GM12878 (cell line): ENCODE results near the gene C1QC. TPM values are rescaled to one million over a fixed set of nuclear protein-coding genes. Genes with fewer than 3 reads are reported as not detected.

Experiments
- ATAC-seq: fragments of 200-7000 bp; cut with Tn5 transposase; 3 replicates; pipeline ENCODE4 v1.9.1; 2020; ENCODE audit warnings: mild to moderate bottlenecking, moderate library complexity
- BruUV-seq: library from RNA; stranded (reverse); fragments of 400-500 nt; replicated peaks from 2 replicates; lab custom pipeline; 2021; lab: Mats Ljungman, UMichigan
- CTCF ChIA-PET: fragments of 300-600 bp; sonication (Branson Sonifier 250); formaldehyde crosslinking; extraction: SDS; loops from one replicate; lab custom pipeline; 2021; ENCODE audit warnings: inconsistent platforms; lab: Yijun Ruan, JAX
- POLR2A ChIA-PET: fragments of 350-600 bp; formaldehyde crosslinking; extraction: SDS; loops from one replicate; lab custom pipeline; 2021; ENCODE audit warnings: inconsistent platforms; lab: Charles Lee
- RAD21 ChIA-PET: fragments of 300-600 bp; sonication (Branson Sonifier 250); formaldehyde crosslinking; loops from one replicate; lab custom pipeline; 2023; ENCODE audit warnings: antibody characterized with exemption; ENCODE audit not compliant: unreplicated experiment; lab: Charles Lee
- SMC1A ChIA-PET: fragments of 300-600 bp; sonication (Branson Sonifier 250); formaldehyde crosslinking; loops from one replicate; lab custom pipeline; 2023; ENCODE audit not compliant: unreplicated experiment, uncharacterized antibody; lab: Charles Lee
- DNase-seq: peaks from one replicate; pipeline ENCODE4 v3.0.0-alpha.2; 2011; ENCODE audit warnings: low read depth, low spot score
- FAIRE-seq: peaks from 3 replicates; lab custom pipeline; 2011; peaks lifted over from hg19 to GRCh38; lab: Jason Lieb, UNC
- H2AFZ ChIP-seq: 2 replicates; pipeline ENCODE4 v1.6.0; 2011; ENCODE audit warnings: low read depth, low read length, control low read depth; ENCODE audit not compliant: control insufficient read depth
- H3K27ac ChIP-seq: 2 replicates; pipeline ENCODE4 v1.5.1; 2011; ENCODE audit warnings: control low read depth; ENCODE audit not compliant: control insufficient read depth, insufficient read depth
- H3K27me3 ChIP-seq, 2 experiments: replicated peaks in 1 of 2; 2 replicates each; pipeline versions ENCODE4 v1.6.0 to v1.6.1; 2011; ENCODE audit warnings: low read length in 1 of 2; ENCODE audit not compliant: control insufficient read depth in 2 of 2, insufficient read depth in 2 of 2
- H3K36me3 ChIP-seq, 2 experiments: 2 replicates each; pipeline ENCODE4 v1.5.1; 2011; ENCODE audit warnings: low read length in 1 of 2; ENCODE audit not compliant: control insufficient read depth in 2 of 2, insufficient read depth in 2 of 2
- H3K4me1 ChIP-seq: 2 replicates; pipeline ENCODE4 v1.6.1; 2011; ENCODE audit warnings: mild to moderate bottlenecking, low read length, moderate library complexity, mixed read lengths; ENCODE audit not compliant: control insufficient read depth, insufficient read depth
- H3K4me2 ChIP-seq: 2 replicates; pipeline ENCODE4 v1.6.0; 2011; ENCODE audit warnings: control low read depth; ENCODE audit not compliant: control insufficient read depth, insufficient read depth
- H3K4me3 ChIP-seq: fragments of 200-600 bp; sonication (generic); 2 replicates; pipeline ENCODE4 v1.5.1; 2016
- H3K79me2 ChIP-seq: 2 replicates; pipeline ENCODE4 v1.6.0; 2011; ENCODE audit warnings: low read length; ENCODE audit not compliant: control insufficient read depth, insufficient read depth
- H3K9ac ChIP-seq: 2 replicates; pipeline ENCODE4 v1.8.0; 2011; ENCODE audit warnings: low read length, control low read depth, mixed read lengths; ENCODE audit not compliant: control insufficient read depth, insufficient read depth
- H3K9me3 ChIP-seq: replicated peaks from 3 replicates; pipeline ENCODE4 v1.5.1; 2011; ENCODE audit warnings: mild to moderate bottlenecking, low read length; ENCODE audit not compliant: control insufficient read depth, insufficient read depth
- H4K20me1 ChIP-seq: 2 replicates; pipeline ENCODE4 v1.6.0; 2011; ENCODE audit not compliant: control insufficient read depth, insufficient read depth
- BHLHE40 ChIP-seq, 2 experiments: fragments of 450-650 bp in 1 of 2; IDR thresholded peaks; 2 replicates each; pipeline ENCODE4 v1.6.1; 2011 to 2017; ENCODE audit warnings: low read depth in 2 of 2, borderline replicate concordance in 1 of 2, improper control_type of control experiment in 1 of 2, low read length in 1 of 2, mild to moderate bottlenecking in 1 of 2
- BRCA1 ChIP-seq: IDR thresholded peaks from 2 replicates; pipeline ENCODE4 v1.6.1; 2011; ENCODE audit warnings: low read depth, low read length, improper control_type of control experiment
- CHD1 ChIP-seq: IDR thresholded peaks from 2 replicates; pipeline ENCODE4 v1.6.1; 2012; ENCODE audit warnings: low read depth, low read length, improper control_type of control experiment
- E4F1 ChIP-seq: fragments of 450-650 bp; IDR thresholded peaks from 2 replicates; pipeline ENCODE4 v1.6.1; 2018; ENCODE audit warnings: borderline replicate concordance, mild to moderate bottlenecking; ENCODE audit not compliant: partially characterized antibody
- FOS ChIP-seq: IDR thresholded peaks from 3 replicates; pipeline ENCODE4 v1.6.1; 2011; ENCODE audit warnings: borderline replicate concordance; ENCODE audit not compliant: insufficient read length; ENCODE audit errors: extremely low read depth
- FOXM1 ChIP-seq: IDR thresholded peaks from 2 replicates; pipeline ENCODE4 v1.6.1; 2012; ENCODE audit warnings: low read depth, mild to moderate bottlenecking, inconsistent platforms, low read length, moderate library complexity
- HCFC1 ChIP-seq: fragments of 150-350 bp; IDR thresholded peaks from 2 replicates; pipeline ENCODE4 v1.6.1; 2014; ENCODE audit warnings: low read length
- HDGF ChIP-seq: fragments of 450-650 bp; IDR thresholded peaks from 2 replicates; pipeline ENCODE4 v1.6.1; 2016; ENCODE audit warnings: antibody characterized with exemption
- MYB ChIP-seq: fragments of 150-350 bp; IDR thresholded peaks from 2 replicates; pipeline ENCODE4 v1.6.1; 2014; ENCODE audit warnings: mild to moderate bottlenecking, low read depth, low read length, borderline replicate concordance
- NFXL1 ChIP-seq: fragments of 450-650 bp; IDR thresholded peaks from 2 replicates; pipeline ENCODE4 v1.6.1; 2017; ENCODE audit warnings: antibody characterized with exemption, mild to moderate bottlenecking, borderline replicate concordance
- PAX8 ChIP-seq: fragments of 450-650 bp; IDR thresholded peaks from 2 replicates; pipeline ENCODE4 v1.6.1; 2017; ENCODE audit warnings: mild to moderate bottlenecking, moderate library complexity
- PML ChIP-seq: IDR thresholded peaks from 2 replicates; pipeline ENCODE4 v1.6.1; 2012; ENCODE audit warnings: low read length, inconsistent platforms
- RELB ChIP-seq: fragments of 450-650 bp; IDR thresholded peaks from 2 replicates; pipeline ENCODE4 v1.6.1; 2017; ENCODE audit warnings: low read depth, mild to moderate bottlenecking, moderate library complexity
- ZBTB33 ChIP-seq: fragments of 450-650 bp; IDR thresholded peaks from 2 replicates; pipeline ENCODE4 v1.6.1; 2017; ENCODE audit warnings: mild to moderate bottlenecking
- ZSCAN29 ChIP-seq: fragments of 450-650 bp; IDR thresholded peaks from 2 replicates; pipeline ENCODE4 v1.6.1; 2017; ENCODE audit warnings: mild to moderate bottlenecking, moderate library complexity
- WGBS: methylation state at CpG from one replicate; pipeline ENCODE4 v1.1.6; 2016; ENCODE audit warnings: low lambda C conversion rate; ENCODE audit not compliant: insufficient replicate concordance, insufficient coverage; ENCODE audit errors: missing lambda C conversion rate; 5-methylcytosine and 5-hydroxymethylcytosine counted together
- in situ Hi-C: fragments of 300-500 bp; cut with MboI; formaldehyde crosslinking; loops from 9 replicates; pipeline ENCODE4 v1.14.3; 2018; ENCODE audit warnings: mixed read lengths
- intact Hi-C: fragments of 100-400 bp; cut with micrococcal nuclease; formaldehyde crosslinking; loops from one replicate; pipeline ENCODE4 v1.14.2; 2022; ENCODE audit not compliant: unreplicated experiment
- polyA plus RNA-seq, 11 experiments: library from polyadenylated mRNA; depleted of rRNA in 4 of 11; unstranded in 6 of 11; stranded (reverse) in 5 of 11; fragments of >200 nt; fragmentation: Nextera tagmentation in 4 of 11; fragmentation: Illumina TruSeq in 1 of 11; extraction: Ambion mirVana in 4 of 11; extraction: Trizol in 1 of 11; gene quantifications; 1 replicate in 1 of 11; 2 replicates in 10 of 11; pipeline versions ENCODE4 v1.2.1 to v1.2.3, GENCODE V29; 2011 to 2016; ENCODE audit warnings: inconsistent platforms in 2 of 11, missing spikeins in 2 of 11, low read depth in 1 of 11
- total RNA-seq, 4 experiments: library from RNA; depleted of rRNA in 3 of 4; stranded (reverse); fragments of >200 nt in 3 of 4; fragmentation: Illumina TruSeq in 1 of 4; extraction: Trizol in 1 of 4; gene quantifications; 2 replicates each; pipeline versions ENCODE4 v1.2.1 to v1.2.3, GENCODE V29; 2013 to 2021

Gene C1QC
- total and polyA plus RNA-seq, 10 of the 15 experiments (the other 5 are each of a cell fraction or from before 2014, with no cell fraction given) = 0.74 TPM; not detected in 9

GRCh38 chr1:22636353-22636752 lies 7.1 kb upstream of the C1QC start, which contains the start of gene C1QA:
C1QA (plus strand) TSS chr1:22636628; CDS start chr1:22637617, 989 bp downstream.
- intact Hi-C loops = no loop called here
- FAIRE-seq (no peak), ATAC-seq (no peak), DNase-seq (no peak)
- H3K36me3 ChIP-seq = no peaks in the 10 kb centered on the region
- no peaks in the 10 kb centered on the region for H3K9me3 ChIP-seq
- H2AFZ ChIP-seq = no peak within 1 kb of the TSS
- H4K20me1 ChIP-seq = no peaks in the 10 kb centered on the region
- H3K4me1 ChIP-seq = no peaks in the 10 kb centered on the region
- H3K9ac ChIP-seq = no peak within 1 kb of the TSS
- H3K27ac ChIP-seq = no peak within 1 kb of the TSS
- BruUV-seq = no TSS peak
- H3K27me3 ChIP-seq = no peaks in the 10 kb centered on the region
- CTCF ChIA-PET = interaction anchor here (0.7 to 1.9 kb wide), 2 partner anchors 22 to 216 kb away, joined by 3 to 5 read pairs; no protein-coding TSS in a partner anchor
- H3K4me2 ChIP-seq = no peak within 1 kb of the TSS
- SMC1A ChIA-PET = no interaction called here
- RAD21 ChIA-PET = no interaction called here
- TF ChIP-seq PML (no peak), RELB (no peak), HCFC1 (no peak), NFXL1 (no peak), HDGF (no peak), BRCA1 (no peak), BHLHE40 (IDR thresholded peaks at IDR 0.05; ENCODE audit: borderline replicate concordance in 1 of 2, low read depth in 2 of 2, low read length in 1 of 2) (no peak), CHD1 (no peak), E4F1 (no peak), ZBTB33 (no peak), FOXM1 (no peak), ZSCAN29 (no peak), PAX8 (no peak), MYB (no peak), FOS (no peak)
- in situ Hi-C loops = no loop called here
- no peaks in the 10 kb centered on the region for H3K79me2 ChIP-seq
- WGBS = 21% methylated on average over 5 of the region's 5 CpGs
- POLR2A ChIA-PET = no interaction called here
- no peak within 1 kb of the TSS for H3K4me3 ChIP-seq
